NCI-H510A treated with DMSO at 0.1 percent for 48 hours (cell line): ENCODE data around the gene CYP2U1.
A peak's percentile ranks its signal among the peaks of the same experiment; 100 is the strongest.
"Not testable (repeated sequence)": the region's sequence is repeated elsewhere in the genome, so short reads cannot be mapped to it uniquely, and the experiment has no call there.

Experiments
- DNase-seq: peaks from one replicate; lab custom pipeline; 2025; lab: John Stamatoyannopoulos, UW

The CYP2U1 gene

GRCh38 chr4:107930821-107931774 lies at the start of gene CYP2U1:
Gene CYP2U1 (plus strand): TSS chr4:107931549. CDS start chr4:107931644, 95 bp downstream.
- DNase-seq: peak; percentile 44

DNA sequence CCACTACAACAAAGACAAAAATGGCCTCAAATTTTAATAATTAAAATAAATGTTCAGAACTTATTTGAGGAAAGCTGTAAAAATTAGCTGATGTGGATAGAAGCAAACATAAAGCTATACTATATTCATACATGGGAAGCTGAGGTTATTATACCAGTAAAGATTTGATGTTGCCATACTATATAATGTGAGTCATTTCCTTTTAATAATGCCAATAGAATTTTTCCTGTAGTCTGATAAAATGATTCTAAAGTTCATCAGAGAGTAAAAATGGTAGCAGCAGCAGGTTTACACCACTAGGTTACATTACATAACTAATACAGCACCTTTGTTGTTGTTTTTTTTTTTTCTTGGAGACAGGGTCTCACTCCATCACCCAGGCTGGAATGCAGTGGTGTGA lies 45.5 kb upstream of the CYP2U1 start:
- no peak for DNase-seq

DNA sequence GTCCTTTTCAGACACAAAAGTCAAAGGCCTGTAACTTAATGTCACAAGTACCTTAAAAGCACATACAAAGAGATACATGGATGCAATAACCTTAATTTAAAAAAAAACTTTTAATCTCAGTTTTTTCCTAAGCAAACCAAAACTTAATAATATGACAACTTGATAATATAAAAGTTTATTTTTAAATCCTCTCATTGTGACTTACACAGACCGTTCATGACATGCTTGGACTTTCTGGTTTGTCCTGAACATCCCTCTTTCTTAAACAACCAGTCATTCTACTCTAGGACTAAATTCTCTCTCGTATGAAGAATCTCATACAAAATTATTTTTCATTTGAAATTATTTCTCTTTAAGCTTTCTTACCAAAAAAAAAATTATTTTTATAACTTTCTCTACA lies 43.1 kb upstream of the CYP2U1 start:
- DNase-seq: no peak

DNA sequence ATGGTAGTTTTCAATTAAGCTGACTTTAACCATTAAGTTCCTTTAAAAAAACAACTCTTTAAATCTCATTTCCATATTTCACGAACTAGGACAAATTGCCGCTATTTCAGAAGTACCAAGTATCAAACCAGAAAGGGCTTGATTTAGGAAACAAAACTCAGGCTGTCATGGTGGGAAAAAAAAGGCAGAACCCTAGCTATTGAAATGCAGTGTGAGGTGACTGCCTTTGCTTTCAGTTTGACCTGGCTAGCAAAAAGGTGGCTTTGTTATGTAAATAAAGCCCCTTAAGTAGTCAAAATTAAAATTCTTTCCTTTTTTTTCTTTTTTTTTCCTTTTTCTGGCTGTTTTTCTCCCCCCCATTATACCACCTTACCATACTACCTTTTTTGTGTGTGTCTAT lies 40.6 kb upstream of the CYP2U1 start:
- no peak for DNase-seq

GRCh38 chr4:107891299-107891698 lies 40.0 kb upstream of the CYP2U1 start:
- DNase-seq: no peak

DNA sequence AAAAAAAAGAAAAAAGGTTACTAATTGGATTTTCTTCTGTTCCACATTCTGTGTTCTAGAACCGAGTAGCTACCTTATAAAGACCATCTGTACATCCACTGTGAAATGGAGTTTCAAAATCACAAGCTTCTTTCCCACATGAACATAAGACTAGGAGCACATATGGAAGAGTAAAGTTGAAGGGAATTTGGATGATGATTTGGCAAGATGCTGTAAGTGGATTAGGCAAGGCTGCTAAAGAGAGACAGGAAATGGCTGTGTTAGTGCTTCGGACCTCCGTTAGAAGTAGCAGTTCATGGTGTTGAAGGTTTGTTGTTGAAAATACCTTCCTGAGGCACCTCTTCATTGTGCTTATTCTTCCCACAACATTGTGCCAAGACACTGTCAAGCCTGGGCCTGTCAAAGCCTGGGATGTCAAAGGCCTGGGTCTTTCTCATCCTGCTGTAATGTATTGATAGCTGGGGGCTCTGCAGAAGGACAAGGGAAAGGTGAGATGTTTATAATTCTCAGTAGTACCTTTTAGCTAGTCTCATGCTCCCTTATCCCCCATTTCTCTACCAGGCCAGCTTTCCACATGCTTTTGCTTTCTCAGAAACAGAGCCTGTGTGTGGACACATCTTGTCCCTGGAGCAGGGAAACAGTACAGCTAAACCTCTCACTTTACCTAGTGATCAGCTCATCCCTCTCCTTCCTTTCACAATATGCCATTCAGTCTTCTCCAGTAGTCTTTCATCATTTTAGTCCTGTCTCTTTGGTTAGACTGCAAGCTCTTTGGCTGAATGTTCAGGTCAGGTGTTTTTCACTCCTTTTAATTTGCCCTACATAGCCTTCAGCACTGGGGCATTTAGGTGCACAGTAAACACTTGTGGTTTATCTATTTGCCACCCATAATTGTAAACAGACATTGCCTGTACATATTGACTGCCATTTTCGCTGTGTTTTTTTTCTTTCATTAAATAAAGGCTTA lies 37.9 kb upstream of the CYP2U1 start:
- DNase-seq: no peak

GRCh38 chr4:107894138-107894603 lies 37.2 kb upstream of the CYP2U1 start:
- DNase-seq: no peak

- DNase-seq: no peak
Observed at GRCh38 chr4:107896158-107896645, 35.1 kb upstream of the CYP2U1 start.

- no peak for DNase-seq
Observed at GRCh38 chr4:107896646-107897045, 34.7 kb upstream of the CYP2U1 start.

DNA sequence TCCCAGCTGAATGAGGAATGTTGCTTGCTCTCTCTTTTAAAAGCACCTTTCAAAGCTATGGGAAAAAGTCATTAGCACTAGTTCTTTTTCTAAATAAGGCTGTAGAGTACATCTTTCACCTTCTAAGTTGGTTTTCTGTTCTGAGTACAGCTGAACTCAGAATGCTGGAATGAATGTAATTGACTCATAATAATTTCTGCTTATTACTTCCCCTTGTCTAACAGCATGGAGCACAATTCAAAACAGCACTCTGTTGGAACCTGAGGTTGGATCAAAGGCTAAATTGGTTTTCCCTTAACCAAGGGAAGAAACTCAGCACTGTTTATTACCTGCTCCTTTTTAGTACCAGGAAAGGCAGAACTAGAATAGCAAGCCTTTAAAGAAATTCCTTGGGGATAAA lies 33.5 kb upstream of the CYP2U1 start:
- no peak for DNase-seq

GRCh38 chr4:107900067-107900466 lies 31.3 kb upstream of the CYP2U1 start:
- DNase-seq: no peak

- DNase-seq: no peak
Observed at GRCh38 chr4:107900508-107900907, 30.8 kb upstream of the CYP2U1 start.

- no peak for DNase-seq
Observed at GRCh38 chr4:107901213-107901934, 30.0 kb upstream of the CYP2U1 start.

DNA sequence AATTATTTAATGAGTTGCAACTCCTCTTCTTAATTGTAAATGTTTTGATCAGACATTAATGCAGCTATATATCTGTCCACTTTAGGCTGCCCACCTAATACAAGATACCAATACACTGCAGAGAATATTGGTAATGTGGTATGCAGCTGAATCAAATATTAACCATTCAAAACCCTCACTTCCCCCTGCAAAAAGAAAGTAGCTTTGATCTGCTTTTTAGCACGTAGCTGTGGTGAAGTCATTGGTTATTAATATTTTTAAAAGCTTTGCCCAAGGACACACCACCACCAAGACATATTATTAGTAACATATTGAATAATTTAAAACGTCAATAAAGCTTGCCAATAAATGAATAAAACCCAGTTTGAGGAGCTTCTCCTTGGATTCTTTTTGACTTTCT lies 28.6 kb upstream of the CYP2U1 start:
- no peak for DNase-seq

GRCh38 chr4:107905082-107905481 lies 26.3 kb upstream of the CYP2U1 start:
- not testable (repeated sequence) for DNase-seq

DNA sequence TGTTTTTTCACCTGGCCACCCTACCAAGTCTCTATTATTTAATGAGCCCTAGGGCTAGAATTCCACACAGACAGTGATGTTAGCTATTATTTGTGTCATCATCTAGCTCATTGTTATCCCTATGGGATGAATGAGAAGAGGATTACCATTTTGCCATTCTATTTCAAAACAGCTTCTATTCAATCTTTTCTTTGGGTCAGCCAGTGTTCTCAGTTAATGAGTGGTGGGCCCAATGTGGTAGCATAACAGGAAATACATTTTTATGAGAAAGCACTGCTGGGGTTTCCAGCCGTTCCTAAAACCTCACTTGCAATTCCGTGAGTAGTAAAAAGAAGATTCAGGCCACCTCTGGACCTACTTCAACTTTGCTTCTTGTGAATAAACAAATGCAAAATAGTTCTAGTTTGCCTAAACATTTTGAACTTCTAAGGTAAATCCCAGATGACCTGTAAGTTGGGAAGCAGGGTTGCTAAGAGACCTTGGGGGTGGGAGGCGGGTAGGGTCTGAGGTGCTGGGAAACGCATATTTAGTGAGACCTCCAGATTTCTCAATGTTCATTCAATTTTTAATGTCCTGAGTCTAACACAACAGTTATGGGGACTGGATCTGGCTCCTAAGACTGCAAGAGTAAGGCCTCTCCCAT lies 24.8 kb upstream of the CYP2U1 start:
- no peak for DNase-seq

DNA sequence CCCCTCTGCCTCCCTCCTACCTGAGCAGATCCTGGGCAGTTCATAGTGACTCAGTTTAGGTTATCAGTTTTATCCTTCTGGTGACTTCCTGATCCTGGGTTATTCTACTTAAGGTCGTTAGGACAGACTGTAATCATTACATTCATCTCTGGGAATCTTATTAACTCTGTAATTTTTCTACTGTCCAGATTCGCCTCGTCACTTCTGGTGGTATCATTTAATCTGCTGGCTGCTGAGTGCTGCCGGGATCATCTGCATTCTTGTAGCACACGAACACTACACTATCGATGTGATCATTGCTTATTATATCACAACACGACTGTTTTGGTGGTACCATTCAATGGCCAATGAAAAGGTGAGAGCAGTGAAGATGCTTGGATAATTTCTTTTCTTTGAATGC lies 23.0 kb upstream of the CYP2U1 start:
- DNase-seq: no peak

GRCh38 chr4:107913283-107913899 lies 18.0 kb upstream of the CYP2U1 start:
- peak; percentile 34 for DNase-seq

- no peak for DNase-seq
Observed at GRCh38 chr4:107915220-107915619, 16.1 kb upstream of the CYP2U1 start.

GRCh38 chr4:107916623-107917022 lies 14.7 kb upstream of the CYP2U1 start:
- no peak for DNase-seq

DNA sequence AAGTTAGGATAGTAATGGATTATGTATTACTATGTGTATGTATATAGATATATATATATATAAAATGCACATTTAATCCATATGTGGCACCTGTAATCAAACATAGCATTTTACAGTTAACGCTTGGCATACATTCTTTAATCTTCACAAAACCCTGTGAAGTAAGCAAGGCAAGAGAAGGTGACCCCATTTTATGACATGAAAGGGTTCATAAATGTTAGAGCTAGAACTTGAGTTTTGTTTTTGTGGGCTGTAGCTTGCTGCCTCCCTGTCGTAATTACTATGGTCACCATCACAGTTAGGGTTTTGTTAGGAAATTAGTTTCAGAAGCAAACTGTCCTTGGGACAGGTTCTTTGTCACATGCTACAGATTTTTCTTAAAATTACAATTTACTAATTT lies 13.8 kb upstream of the CYP2U1 start:
- no peak for DNase-seq
